Measurements from ENCODE around the gene GNA14.

DNA sequence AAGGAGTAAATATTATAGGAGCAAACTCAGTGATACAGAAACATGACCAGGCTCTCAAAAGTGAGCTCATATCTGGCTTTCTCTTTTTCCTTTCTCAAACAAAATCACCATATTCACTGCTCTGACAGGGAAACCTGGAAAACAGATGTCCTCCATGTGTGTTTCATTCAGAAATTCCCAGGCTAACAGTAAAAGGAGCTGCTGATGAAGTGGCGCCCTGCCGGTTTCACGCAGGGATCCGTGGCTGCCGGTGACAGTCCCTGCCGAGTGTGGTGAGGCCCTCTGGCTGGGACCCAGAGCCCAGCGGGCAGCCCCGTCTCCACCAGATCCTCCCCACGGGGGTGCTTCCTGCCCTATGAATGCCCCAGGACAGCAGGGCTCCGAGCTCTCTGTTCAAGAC, 208.1 kb downstream of the GNA14 start:
- TF ChIP-seq, protein P1, sequence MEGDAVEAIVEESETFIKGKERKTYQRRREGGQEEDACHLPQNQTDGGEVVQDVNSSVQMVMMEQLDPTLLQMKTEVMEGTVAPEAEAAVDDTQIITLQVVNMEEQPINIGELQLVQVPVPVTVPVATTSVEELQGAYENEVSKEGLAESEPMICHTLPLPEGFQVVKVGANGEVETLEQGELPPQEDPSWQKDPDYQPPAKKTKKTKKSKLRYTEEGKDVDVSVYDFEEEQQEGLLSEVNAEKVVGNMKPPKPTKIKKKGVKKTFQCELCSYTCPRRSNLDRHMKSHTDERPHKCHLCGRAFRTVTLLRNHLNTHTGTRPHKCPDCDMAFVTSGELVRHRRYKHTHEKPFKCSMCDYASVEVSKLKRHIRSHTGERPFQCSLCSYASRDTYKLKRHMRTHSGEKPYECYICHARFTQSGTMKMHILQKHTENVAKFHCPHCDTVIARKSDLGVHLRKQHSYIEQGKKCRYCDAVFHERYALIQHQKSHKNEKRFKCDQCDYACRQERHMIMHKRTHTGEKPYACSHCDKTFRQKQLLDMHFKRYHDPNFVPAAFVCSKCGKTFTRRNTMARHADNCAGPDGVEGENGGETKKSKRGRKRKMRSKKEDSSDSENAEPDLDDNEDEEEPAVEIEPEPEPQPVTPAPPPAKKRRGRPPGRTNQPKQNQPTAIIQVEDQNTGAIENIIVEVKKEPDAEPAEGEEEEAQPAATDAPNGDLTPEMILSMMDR (IDR thresholded peaks at IDR 0.05) = no peak
- no peak for TF ChIP-seq POLR2A (IDR thresholded peaks at IDR 0.05)

All from lower leg skin (tissue), 3 donors.